Endodermal cell (in vitro differentiated cells): ENCODE data around the gene MDC1. TPM values are rescaled to one million over a fixed set of nuclear protein-coding genes. Genes with fewer than 3 reads are reported as not detected.

Experiments
- DNase-seq: peaks from one replicate; pipeline ENCODE4 v3.0.0-alpha.2; 2017
- H3K27ac ChIP-seq: 2 replicates; pipeline ENCODE4 v1.5.1; 2013; ENCODE audit warnings: mild to moderate bottlenecking, low read depth, low read length, moderate library complexity
- H3K27me3 ChIP-seq: 2 replicates; pipeline ENCODE4 v1.6.1; 2013; ENCODE audit warnings: mild to moderate bottlenecking, low read length, moderate library complexity; ENCODE audit not compliant: insufficient read depth, control insufficient read depth, poor library complexity, severe bottlenecking
- H3K36me3 ChIP-seq: 2 replicates; pipeline ENCODE4 v1.7.0; 2013; ENCODE audit warnings: mild to moderate bottlenecking, low read length, moderate library complexity; ENCODE audit not compliant: control insufficient read depth, insufficient read depth
- H3K4me1 ChIP-seq: one replicate; pipeline ENCODE4 v1.7.0; 2013; ENCODE audit warnings: low read length; ENCODE audit not compliant: control insufficient read depth, insufficient read depth
- H3K4me3 ChIP-seq: 2 replicates; pipeline ENCODE4 v1.5.1; 2013; ENCODE audit warnings: mild to moderate bottlenecking, low read length, moderate library complexity
- H3K9ac ChIP-seq: 2 replicates; pipeline ENCODE4 v1.6.1; 2013; ENCODE audit warnings: mild to moderate bottlenecking, low read length, moderate library complexity; ENCODE audit not compliant: poor library complexity, severe bottlenecking; ENCODE audit errors: extremely low read depth
- H3K9me3 ChIP-seq: 2 replicates; pipeline ENCODE4 v1.6.1; 2013; ENCODE audit warnings: mild to moderate bottlenecking, low read length, moderate library complexity; ENCODE audit not compliant: control insufficient read depth
- H3K27ac Mint-ChIP-seq: 2 replicates; pipeline ENCODE4 v1.8.0; 2020; ENCODE audit warnings: mixed read lengths
- H3K27me3 Mint-ChIP-seq: 2 replicates; pipeline ENCODE4 v1.8.0; 2021; ENCODE audit warnings: mild to moderate bottlenecking, mixed read lengths; ENCODE audit not compliant: insufficient read depth
- H3K36me3 Mint-ChIP-seq: 2 replicates; pipeline ENCODE4 v1.8.0; 2020; ENCODE audit warnings: low read depth, mixed read lengths
- H3K4me1 Mint-ChIP-seq: 2 replicates; pipeline ENCODE4 v1.8.0; 2020; ENCODE audit warnings: mixed read lengths
- H3K4me3 Mint-ChIP-seq: 2 replicates; pipeline ENCODE4 v1.8.0; 2020; ENCODE audit warnings: mild to moderate bottlenecking, moderate library complexity, mixed read lengths
- H3K9me3 Mint-ChIP-seq: 2 replicates; pipeline ENCODE4 v1.8.0; 2020; ENCODE audit warnings: mild to moderate bottlenecking, mixed read lengths
- WGBS, 2 experiments: methylation state at CpG; one replicate each; pipeline versions ENCODE4 v1.1.5 to v1.1.7; 2013; ENCODE audit warnings: missing lambda C conversion rate in 2 of 2, mixed read lengths in 1 of 2; ENCODE audit not compliant: insufficient coverage in 1 of 2, insufficient read length in 1 of 2; 5-methylcytosine and 5-hydroxymethylcytosine counted together
- total RNA-seq, 2 donors: library from RNA; stranded (reverse); fragmentation: NEBNext Ultra II Directional in 1 of 2; extraction: Animal tissue kit (Norgen Biotek cat#: 25700) in 1 of 2; gene quantifications; 2 replicates in 1 of 2; 3 replicates in 1 of 2; pipeline ENCODE4 v1.2.1, GENCODE V29; 2021
- TF ChIP-seq, protein P1 (sequence below): fragments of 200-600 bp; sonication (generic); conservative IDR thresholded peaks from 2 replicates; pipeline ENCODE4 v1.5.0; 2021; ENCODE audit warnings: antibody characterized with exemption, mild to moderate bottlenecking

The MDC1 gene
- total RNA-seq, 2 donors from 2014 or later = 79.0 to 95.1 TPM

- H3K27ac Mint-ChIP-seq = no peak overlapping the region
- TF ChIP-seq, protein P1, sequence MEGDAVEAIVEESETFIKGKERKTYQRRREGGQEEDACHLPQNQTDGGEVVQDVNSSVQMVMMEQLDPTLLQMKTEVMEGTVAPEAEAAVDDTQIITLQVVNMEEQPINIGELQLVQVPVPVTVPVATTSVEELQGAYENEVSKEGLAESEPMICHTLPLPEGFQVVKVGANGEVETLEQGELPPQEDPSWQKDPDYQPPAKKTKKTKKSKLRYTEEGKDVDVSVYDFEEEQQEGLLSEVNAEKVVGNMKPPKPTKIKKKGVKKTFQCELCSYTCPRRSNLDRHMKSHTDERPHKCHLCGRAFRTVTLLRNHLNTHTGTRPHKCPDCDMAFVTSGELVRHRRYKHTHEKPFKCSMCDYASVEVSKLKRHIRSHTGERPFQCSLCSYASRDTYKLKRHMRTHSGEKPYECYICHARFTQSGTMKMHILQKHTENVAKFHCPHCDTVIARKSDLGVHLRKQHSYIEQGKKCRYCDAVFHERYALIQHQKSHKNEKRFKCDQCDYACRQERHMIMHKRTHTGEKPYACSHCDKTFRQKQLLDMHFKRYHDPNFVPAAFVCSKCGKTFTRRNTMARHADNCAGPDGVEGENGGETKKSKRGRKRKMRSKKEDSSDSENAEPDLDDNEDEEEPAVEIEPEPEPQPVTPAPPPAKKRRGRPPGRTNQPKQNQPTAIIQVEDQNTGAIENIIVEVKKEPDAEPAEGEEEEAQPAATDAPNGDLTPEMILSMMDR = no peak
- H3K27me3 Mint-ChIP-seq = no peaks in the 10 kb centered on the region
- H3K4me1 Mint-ChIP-seq = peaks cover 20% of the 10 kb centered on the region
- peaks cover 58% of the 10 kb centered on the region for H3K36me3 Mint-ChIP-seq
- no peak overlapping the region for H3K4me3 ChIP-seq
- no peak overlapping the region for H3K9ac ChIP-seq
- no peak overlapping the region for H3K4me3 Mint-ChIP-seq
- peaks cover 4% of the 10 kb centered on the region for H3K4me1 ChIP-seq
- H3K27ac ChIP-seq = no peak overlapping the region
- no peak for DNase-seq
- H3K36me3 ChIP-seq = peaks cover 62% of the 10 kb centered on the region
- 90% methylated on average over 1 of the region's 1 CpG; no CpG with 5 or more reads in 1 of the 2 experiments for WGBS, 2 experiments
- no peaks in the 10 kb centered on the region for H3K9me3 ChIP-seq
- no peaks in the 10 kb centered on the region for H3K27me3 ChIP-seq
- no peaks in the 10 kb centered on the region for H3K9me3 Mint-ChIP-seq
Observed at GRCh38 chr6:30711758-30712380, 5.2 kb downstream of the MDC1 start.

- peaks cover 65% of the 10 kb centered on the region for H3K36me3 ChIP-seq
- Mint-ChIP-seq H3K36me3 (peaks cover 73% of the 10 kb centered on the region), H3K27me3 (no peaks in the 10 kb centered on the region), H3K27ac (no peak overlapping the region), H3K9me3 (no peaks in the 10 kb centered on the region), H3K4me1 (peaks cover 14% of the 10 kb centered on the region), H3K4me3 (no peak overlapping the region)
- peaks cover 4% of the 10 kb centered on the region for H3K4me1 ChIP-seq
- 100% methylated on average over 2 of the region's 2 CpGs; no CpG with 5 or more reads in 1 of the 2 experiments for WGBS, 2 experiments
- H3K4me3 ChIP-seq = no peak overlapping the region
- H3K27me3 ChIP-seq = no peaks in the 10 kb centered on the region
- TF ChIP-seq, protein P1 = no peak
- no peak overlapping the region for H3K27ac ChIP-seq
- no peak overlapping the region for H3K9ac ChIP-seq
- DNase-seq = no peak
- no peaks in the 10 kb centered on the region for H3K9me3 ChIP-seq
Observed at GRCh38 chr6:30709101-30709868, 7.8 kb downstream of the MDC1 start.

- Mint-ChIP-seq H3K4me1 (peaks cover 14% of the 10 kb centered on the region), H3K27ac (peak overlapping the region; percentile 67), H3K9me3 (no peaks in the 10 kb centered on the region), H3K27me3 (no peaks in the 10 kb centered on the region), H3K4me3 (no peak overlapping the region), H3K36me3 (peaks cover 75% of the 10 kb centered on the region)
- WGBS, 2 experiments = 76 to 94% methylated on average over 5 to 6 of the region's 6 CpGs
- H3K27ac ChIP-seq = no peak overlapping the region
- H3K36me3 ChIP-seq = peaks cover 63% of the 10 kb centered on the region
- TF ChIP-seq, protein P1 = no peak
- peak overlapping the region; percentile 9 for H3K9ac ChIP-seq
- H3K9me3 ChIP-seq = no peaks in the 10 kb centered on the region
- no peak overlapping the region for H3K4me3 ChIP-seq
- H3K27me3 ChIP-seq = no peaks in the 10 kb centered on the region
- DNase-seq = peak; percentile 68
- peaks cover 4% of the 10 kb centered on the region for H3K4me1 ChIP-seq
Observed at GRCh38 chr6:30707281-30707850, 9.7 kb downstream of the MDC1 start.
